Uterus (tissue), 2 donors: Measurements from ENCODE around the gene CRTC2.

ENCODE experiments used
- CTCF ChIP-seq, 4 experiments: fragments of 200-600 bp in 2 of 4; fragments of 450-650 bp in 2 of 4; sonication (generic) in 2 of 4; IDR thresholded peaks; one replicate each; pipeline ENCODE4 v1.5.1; 2016 to 2019; ENCODE audit warnings: antibody characterized with exemption in 4 of 4, mild to moderate bottlenecking in 2 of 4, moderate library complexity in 1 of 4
- POLR2A ChIP-seq, 2 donors: fragments of 450-650 bp; IDR thresholded peaks; one replicate each; pipeline ENCODE4 v1.6.1; 2016; ENCODE audit warnings: antibody characterized with exemption in 2 of 2, mild to moderate bottlenecking in 1 of 2, moderate library complexity in 1 of 2

DNA sequence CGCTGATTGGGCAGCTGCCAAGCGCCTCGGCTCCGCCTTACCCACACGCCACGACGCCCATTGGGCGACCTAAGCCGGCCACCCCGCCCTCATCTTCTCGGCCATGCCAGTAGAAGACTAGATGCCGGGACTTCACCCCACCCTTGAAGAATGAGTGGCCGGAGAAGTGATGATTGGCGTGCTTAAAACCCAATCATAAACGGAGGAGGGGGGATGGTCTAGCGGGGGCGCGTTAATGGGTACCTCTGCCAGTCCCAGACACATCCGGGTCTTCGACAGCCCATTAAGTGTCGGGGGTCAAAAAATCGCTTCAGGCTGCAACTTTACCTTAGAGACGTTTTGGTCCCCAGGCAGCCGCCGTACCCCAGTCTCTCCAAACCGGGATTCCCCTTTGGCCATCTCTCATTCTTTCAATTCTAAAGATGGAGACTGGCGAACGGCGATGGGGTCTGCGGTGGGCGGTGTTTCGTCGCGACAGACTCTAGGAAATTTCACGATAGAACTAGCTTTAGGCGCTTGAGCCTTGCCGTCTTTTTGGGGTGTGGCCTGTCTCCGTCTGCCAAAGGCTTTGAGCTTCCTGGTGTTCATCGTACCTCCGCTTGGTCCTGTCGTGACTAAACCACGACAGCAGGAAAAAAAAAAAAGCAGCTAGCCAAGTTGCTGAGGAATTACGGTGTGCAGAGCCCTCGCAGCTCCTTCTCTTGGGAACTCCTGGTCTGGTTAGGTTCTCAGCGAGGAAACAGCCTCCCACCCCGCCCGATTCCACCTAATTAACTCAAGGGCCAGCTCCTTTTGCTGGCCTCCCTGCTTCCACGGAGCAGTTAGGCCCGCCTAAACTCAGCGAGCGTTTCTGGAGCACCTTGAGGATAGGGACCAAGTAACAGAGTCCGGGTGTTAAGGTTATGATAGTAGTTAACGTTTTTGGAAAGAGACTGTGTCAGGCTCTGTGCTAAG lies 35.2 kb downstream of the CRTC2 start, which contains the start of gene GATAD2B:
- TF ChIP-seq CTCF (IDR thresholded peaks at IDR 0.05) = no peak
- TF ChIP-seq POLR2A (IDR thresholded peaks at IDR 0.05) = no peak
